ENCODE data around the gene FOXO1. TPM values are rescaled to one million over a fixed set of nuclear protein-coding genes. Genes with fewer than 3 reads are reported as not detected.
A peak's percentile ranks its signal among the peaks of the same experiment; 100 is the strongest.
"Not testable (repeated sequence)": the region's sequence is repeated elsewhere in the genome, so short reads cannot be mapped to it uniquely, and the experiment has no call there.

The FOXO1 gene
- polyA plus RNA-seq (ENCODE audit: insufficient read length in 4 of 4): 10 to 100 TPM; 15.4 to 17.7 (median 17.1) TPM

GRCh38 chr13:40666045-40666932 is at the start of gene FOXO1:
TSS of gene FOXO1 (minus strand) at chr13:40666641. CDS start at chr13:40666212, 429 bp downstream.
- peak; percentile 65 to 83 (median 76) for DNase-seq (ENCODE audit: low read depth in 4 of 4, low spot score in 3 of 4)

GRCh38 chr13:40714433-40714832 is 48.0 kb upstream of the FOXO1 start:
- DNase-seq (ENCODE audit: low read depth in 4 of 4, low spot score in 3 of 4): not testable (repeated sequence)

DNA sequence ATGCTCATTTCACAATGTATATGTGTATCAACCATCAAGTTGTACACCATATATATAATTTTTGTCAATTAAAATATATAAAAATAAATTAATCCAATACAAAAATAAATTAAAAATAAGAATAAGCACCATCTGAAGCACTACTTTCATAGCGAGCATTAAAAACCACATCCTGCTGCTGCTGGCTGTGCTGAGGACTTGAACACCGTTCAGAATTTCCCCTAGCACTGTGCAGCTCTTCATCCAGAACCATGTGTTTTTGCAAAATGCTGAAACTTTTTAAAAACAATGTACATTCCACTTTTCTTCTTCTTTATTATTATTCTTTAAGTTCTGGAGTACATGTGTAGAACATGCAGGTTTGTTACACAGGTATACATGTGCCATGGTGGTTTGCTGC is 40.0 kb upstream of the FOXO1 start:
- DNase-seq (ENCODE audit: low read depth in 4 of 4, low spot score in 3 of 4): no peak

DNA sequence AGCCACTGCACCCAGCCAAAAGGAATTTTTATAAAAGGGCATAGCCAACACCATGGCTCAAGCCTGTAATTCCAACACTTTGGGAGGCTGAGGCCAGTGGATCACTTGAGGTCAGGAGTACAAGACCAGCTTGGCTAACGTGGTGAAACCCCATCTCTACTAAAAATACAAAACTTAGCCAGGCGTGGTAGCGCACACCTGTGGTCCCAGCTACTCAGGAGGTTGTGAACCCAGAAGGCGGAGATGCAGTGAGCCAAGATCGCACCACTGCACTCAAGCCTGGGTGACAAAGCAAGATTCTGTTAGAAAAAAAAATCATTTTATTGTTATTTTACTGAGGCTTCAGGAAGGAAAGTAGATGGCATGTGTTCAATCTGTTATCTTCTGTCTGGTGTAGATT is 31.3 kb upstream of the FOXO1 start:
- no peak for DNase-seq (ENCODE audit: low read depth in 4 of 4, low spot score in 3 of 4)

- DNase-seq (ENCODE audit: low read depth in 4 of 4, low spot score in 3 of 4): no peak
Measured at GRCh38 chr13:40694426-40694825, 28.0 kb upstream of the FOXO1 start.

DNA sequence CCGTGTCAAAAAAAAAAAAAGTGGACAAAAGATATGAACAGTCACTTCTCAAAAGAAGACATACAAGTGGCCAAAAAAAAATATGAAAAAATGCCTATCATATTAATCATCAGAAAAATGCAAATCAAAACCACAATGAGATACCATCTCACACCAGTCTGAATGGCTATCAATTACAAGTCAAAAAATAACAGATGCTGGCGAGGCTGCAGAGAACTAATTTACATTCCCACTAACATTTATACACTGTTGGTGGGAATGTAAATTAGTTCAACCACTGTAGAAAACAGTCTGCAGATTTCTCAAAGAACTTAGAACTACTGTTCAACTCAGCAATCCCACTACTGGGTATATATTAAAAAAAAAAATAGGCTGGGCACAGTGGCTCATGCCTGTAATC is 26.5 kb upstream of the FOXO1 start:
- no peak for DNase-seq (ENCODE audit: low read depth in 4 of 4, low spot score in 3 of 4)

GRCh38 chr13:40688781-40689180 is 22.3 kb upstream of the FOXO1 start:
- DNase-seq (ENCODE audit: low read depth in 4 of 4, low spot score in 3 of 4): no peak

- DNase-seq (ENCODE audit: low read depth in 4 of 4, low spot score in 3 of 4): no peak
Measured at GRCh38 chr13:40682449-40683240, 16.2 kb upstream of the FOXO1 start.

DNA sequence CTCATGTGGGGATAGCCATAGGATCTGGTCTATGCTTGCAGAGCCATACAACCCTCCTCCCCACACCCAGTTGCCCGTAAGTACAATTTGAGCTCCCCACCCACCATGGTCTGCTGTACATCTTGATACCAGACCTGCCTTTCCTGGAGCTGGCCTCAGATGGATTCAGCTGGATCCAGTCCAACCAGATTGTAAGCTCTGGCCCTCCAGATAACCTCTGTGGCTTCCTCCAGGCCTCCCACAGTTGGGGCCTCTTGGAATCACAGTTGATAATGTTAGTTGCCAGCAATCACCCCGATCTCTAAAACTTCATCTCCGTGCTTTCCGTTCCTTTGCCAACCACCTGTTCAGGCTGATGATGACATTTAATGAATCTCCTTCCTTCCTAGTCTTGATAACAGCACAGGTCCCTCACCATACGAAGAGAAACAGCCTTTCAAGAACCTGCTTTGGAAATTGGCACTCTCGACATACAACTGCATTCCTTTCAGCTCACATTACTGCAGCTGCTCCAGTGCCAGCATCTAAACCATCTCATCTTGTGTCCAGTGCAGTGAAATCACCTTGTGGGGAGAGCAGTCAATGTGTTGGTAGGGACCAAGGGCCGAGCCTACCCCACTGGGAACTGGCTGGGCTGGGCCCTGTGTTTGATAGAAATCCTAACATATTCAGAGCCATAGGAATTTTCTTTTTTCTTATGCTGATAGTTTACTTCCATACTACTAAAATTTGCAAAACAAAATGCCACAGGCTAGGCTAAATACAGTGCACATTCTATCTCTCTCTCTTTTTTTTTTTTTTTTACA is 15.1 kb upstream of the FOXO1 start:
- DNase-seq (ENCODE audit: low read depth in 4 of 4, low spot score in 3 of 4): no peak

DNA sequence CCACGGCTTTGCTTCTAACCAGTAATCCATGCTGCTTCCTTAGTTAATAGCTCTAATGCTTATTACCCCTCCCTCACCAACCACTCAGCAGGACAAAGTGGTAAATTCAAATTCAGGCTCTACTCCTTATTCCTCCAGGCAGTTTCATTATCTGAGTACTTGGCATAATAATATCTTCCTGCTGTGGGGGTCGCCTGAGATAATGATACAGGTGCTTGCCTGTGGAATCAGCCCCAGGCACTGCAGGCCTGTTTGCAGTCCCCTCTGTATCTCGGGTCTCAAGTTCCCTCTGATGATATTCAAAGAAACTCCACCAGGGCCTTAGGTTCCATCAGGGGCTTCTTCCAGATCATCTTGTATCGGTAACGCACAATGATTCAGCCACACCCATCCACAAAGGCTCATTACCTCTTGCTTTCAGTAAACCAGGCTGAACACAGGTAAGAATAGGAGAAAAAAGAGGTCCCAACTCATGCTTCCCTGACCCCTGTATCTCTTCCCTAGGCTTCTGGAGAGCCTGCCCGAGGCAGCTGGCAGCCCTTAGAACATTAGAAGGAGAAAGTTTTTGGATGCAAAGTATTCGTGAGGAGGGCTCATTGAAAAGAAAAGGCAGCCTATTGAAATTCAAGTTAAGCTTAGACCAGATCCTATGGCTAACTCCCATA is 14.3 kb upstream of the FOXO1 start:
- DNase-seq (ENCODE audit: low read depth in 4 of 4, low spot score in 3 of 4): no peak

DNA sequence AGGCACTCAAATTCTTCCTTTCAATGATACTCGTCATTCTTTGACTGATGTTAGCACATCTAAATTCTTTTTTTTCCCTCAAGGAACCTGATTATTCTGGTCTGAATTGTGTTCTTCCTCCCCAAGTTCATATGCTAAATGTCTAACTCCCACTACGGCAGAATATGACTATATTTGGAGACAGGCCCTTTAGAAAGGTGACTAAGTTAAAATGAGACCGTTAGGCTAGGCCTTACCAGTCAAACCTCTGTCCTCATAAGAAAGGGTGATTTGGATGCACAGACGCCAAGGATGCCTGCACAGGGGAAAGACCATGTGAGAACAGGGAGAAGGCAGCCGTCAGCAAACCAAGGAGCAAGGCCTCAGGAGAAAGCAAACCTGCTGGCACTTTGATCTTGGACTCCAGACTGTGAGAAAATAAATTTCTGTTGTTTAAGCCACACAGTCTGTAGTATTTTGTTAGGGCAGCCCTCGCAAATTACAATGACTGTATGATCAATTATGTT is 13.1 kb upstream of the FOXO1 start:
- DNase-seq (ENCODE audit: low read depth in 4 of 4, low spot score in 3 of 4): no peak

GRCh38 chr13:40677064-40677463 is 10.6 kb upstream of the FOXO1 start:
- no peak for DNase-seq (ENCODE audit: low read depth in 4 of 4, low spot score in 3 of 4)

GRCh38 chr13:40676007-40676406 is 9.6 kb upstream of the FOXO1 start:
- no peak for DNase-seq (ENCODE audit: low read depth in 4 of 4, low spot score in 3 of 4)

GRCh38 chr13:40673414-40673813 is 7.0 kb upstream of the FOXO1 start:
- no peak for DNase-seq (ENCODE audit: low read depth in 4 of 4, low spot score in 3 of 4)

DNA sequence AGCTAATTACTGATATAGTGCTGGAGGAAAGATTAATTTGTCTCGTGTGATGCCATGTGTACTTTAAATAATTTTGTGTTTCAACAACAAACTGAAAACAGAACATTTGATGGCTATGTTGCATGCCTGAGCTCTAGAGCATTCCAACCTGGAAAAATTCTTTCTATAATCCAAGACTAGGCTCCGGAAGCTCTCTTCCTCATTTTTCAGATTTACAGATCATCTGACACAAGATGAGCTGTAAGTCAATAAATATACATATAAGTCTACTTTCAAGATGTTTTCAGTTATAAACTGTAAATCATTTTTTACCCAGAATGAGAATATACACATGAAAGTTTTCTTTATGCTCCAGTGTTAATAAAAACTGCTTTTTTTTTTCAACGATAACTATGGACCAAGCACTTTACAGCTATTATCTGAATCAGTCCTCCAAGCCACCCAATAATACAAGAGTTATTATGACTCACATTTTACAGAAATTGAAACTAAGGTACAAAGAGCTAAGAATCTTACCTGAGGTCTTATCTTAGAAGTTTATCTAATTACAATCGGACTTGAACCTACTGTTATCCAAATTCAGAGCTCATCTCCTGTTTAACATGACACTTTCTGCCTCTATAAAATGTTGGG is 6.4 kb upstream of the FOXO1 start:
- DNase-seq (ENCODE audit: low read depth in 4 of 4, low spot score in 3 of 4): no peak

DNA sequence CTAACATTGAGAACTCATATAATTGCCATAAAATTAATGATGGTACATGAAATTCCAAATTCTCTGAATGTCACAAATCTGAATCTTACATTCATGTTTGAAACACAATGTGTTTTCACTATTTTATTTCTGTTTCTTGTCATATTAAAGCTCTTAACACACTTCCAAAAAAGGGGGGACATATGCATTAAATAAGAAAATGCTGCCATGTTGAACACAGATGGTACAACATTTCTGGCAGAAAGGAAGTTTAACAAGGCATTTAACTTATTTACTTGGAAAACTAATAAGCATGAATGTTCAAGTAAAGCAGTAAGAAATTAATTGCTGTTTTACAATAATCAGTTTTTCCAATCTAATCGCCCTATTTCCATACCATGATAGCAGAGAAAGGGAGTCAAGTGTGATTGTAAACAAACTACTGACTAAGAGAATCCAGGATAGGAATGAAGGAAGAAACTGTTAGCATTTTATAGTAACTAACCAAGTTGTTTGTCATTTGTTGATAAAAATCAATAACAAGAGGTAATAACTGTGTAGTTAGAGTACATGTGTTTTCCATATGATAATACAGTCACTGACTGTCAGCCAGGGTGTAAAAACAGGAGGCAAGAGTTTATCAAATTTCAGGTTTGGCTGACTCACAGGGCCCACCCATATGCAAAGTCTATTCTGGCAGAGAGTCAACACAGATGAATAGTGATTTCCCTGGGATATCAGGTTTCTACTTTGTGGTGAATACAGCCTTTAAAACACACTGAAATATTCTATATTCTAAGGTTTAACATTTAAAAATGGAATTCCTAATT is 5.7 kb upstream of the FOXO1 start:
- no peak for DNase-seq (ENCODE audit: low read depth in 4 of 4, low spot score in 3 of 4)

DNA sequence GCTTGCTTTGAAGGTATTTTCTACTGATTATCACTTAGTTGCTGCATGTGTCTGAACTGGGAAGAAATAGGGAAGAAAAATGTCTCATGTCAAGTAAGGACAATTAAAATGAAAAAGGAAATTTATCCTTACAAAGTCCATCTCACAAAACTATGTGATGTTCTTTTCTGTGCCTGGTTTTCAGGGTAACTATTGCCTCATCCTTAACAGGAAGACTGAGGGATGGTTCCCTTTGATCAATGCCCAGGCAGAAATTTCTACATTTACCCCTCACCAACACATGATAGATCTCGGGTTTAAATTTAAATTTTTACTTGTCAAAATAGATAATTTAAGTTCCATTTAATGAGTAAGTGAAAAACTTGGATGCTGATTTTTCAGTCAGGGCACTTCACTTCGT is 3.9 kb upstream of the FOXO1 start:
- DNase-seq (ENCODE audit: low read depth in 4 of 4, low spot score in 3 of 4): no peak

- no peak for DNase-seq (ENCODE audit: low read depth in 4 of 4, low spot score in 3 of 4)
Measured at GRCh38 chr13:40668335-40668734, 1.9 kb upstream of the FOXO1 start.

DNA sequence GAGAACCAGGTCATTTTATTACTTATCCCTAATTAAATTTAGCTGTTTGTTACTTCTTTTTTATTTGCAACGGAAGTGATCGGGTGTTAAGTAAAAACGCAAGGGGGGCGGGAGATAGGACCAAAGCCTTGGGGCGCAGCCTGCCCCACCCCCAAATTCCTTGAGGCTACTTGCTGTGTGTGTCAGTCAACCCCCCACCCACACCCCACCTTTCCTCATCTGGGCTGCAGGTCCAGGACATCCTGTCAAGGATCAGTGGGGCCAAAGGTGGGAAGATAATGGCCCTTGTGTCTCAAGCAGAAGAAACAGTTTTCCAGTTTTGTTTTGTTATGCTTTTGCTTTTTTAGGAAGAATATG is 1.2 kb upstream of the FOXO1 start:
- DNase-seq (ENCODE audit: low read depth in 4 of 4, low spot score in 3 of 4): no peak

Data from right renal pelvis (tissue), 4 donors.